Activated naive CD8-positive, alpha-beta T cell treated with anti-CD3 and anti-CD28 coated beads, Interleukin-2, amount 50 U/mL, for 24 hours (primary cell): Measurements from ENCODE around the gene ADAMTSL3.
"Not testable (repeated sequence)": the region's sequence is repeated elsewhere in the genome, so short reads cannot be mapped to it uniquely, and the experiment has no call there.

Source experiments
- ATAC-seq: fragments of 150-1000 bp; cut with Tn5 transposase; one replicate; pipeline ENCODE4 v1.10.0; 2021
- DNase-seq: peaks from one replicate; pipeline ENCODE4 v3.0.0; 2021
- H3K27ac Mint-ChIP-seq: one replicate; pipeline ENCODE4 v1.8.0; 2021; ENCODE audit warnings: mild to moderate bottlenecking, mixed read lengths
- H3K27me3 Mint-ChIP-seq: one replicate; pipeline ENCODE4 v1.8.0; 2021; ENCODE audit warnings: mixed read lengths
- H3K36me3 Mint-ChIP-seq: one replicate; pipeline ENCODE4 v1.8.0; 2021; ENCODE audit warnings: low read depth, mixed read lengths
- H3K4me1 Mint-ChIP-seq: one replicate; pipeline ENCODE4 v1.8.0; 2021; ENCODE audit warnings: mixed read lengths
- H3K4me3 Mint-ChIP-seq: one replicate; pipeline ENCODE4 v1.8.0; 2021; ENCODE audit warnings: mild to moderate bottlenecking, moderate library complexity, mixed read lengths
- H3K9me3 Mint-ChIP-seq: one replicate; pipeline ENCODE4 v1.8.0; 2021; ENCODE audit warnings: mixed read lengths

Gene ADAMTSL3

GRCh38 chr15:83734487-83734886, 80.6 kb downstream of the ADAMTSL3 start:
- H3K36me3 Mint-ChIP-seq, result no peaks in the 10 kb centered on the region
- no peaks in the 10 kb centered on the region for H3K4me1 Mint-ChIP-seq
- no peak overlapping the region for H3K27ac Mint-ChIP-seq
- no peaks in the 10 kb centered on the region for H3K9me3 Mint-ChIP-seq
- peaks cover 2% of the 10 kb centered on the region for H3K27me3 Mint-ChIP-seq
- H3K4me3 Mint-ChIP-seq, result no peak overlapping the region
- ATAC-seq, result no peak
- DNase-seq, result no peak

GRCh38 chr15:83739629-83740028, 85.7 kb downstream of the ADAMTSL3 start:
- Mint-ChIP-seq H3K27ac (no peak overlapping the region), H3K9me3 (no peaks in the 10 kb centered on the region), H3K4me3 (no peak overlapping the region), H3K4me1 (no peaks in the 10 kb centered on the region), H3K36me3 (no peaks in the 10 kb centered on the region), H3K27me3 (no peaks in the 10 kb centered on the region)
- ATAC-seq, result no peak
- DNase-seq, result no peak

GRCh38 chr15:83745771-83746170, 91.8 kb downstream of the ADAMTSL3 start:
- Mint-ChIP-seq H3K4me1 (no peaks in the 10 kb centered on the region), H3K9me3 (no peaks in the 10 kb centered on the region), H3K27ac (no peak overlapping the region), H3K4me3 (no peak overlapping the region), H3K27me3 (no peaks in the 10 kb centered on the region), H3K36me3 (no peaks in the 10 kb centered on the region)
- ATAC-seq (no peak), DNase-seq (no peak)

GRCh38 chr15:83746231-83746630, 92.3 kb downstream of the ADAMTSL3 start:
- no peak overlapping the region for H3K27ac Mint-ChIP-seq
- no peaks in the 10 kb centered on the region for H3K9me3 Mint-ChIP-seq
- H3K36me3 Mint-ChIP-seq, result no peaks in the 10 kb centered on the region
- H3K27me3 Mint-ChIP-seq, result no peaks in the 10 kb centered on the region
- ATAC-seq (no peak), DNase-seq (no peak)
- no peaks in the 10 kb centered on the region for H3K4me1 Mint-ChIP-seq
- no peak overlapping the region for H3K4me3 Mint-ChIP-seq

GRCh38 chr15:83747050-83747717, 93.3 kb downstream of the ADAMTSL3 start:
- Mint-ChIP-seq H3K27me3 (no peaks in the 10 kb centered on the region), H3K9me3 (no peaks in the 10 kb centered on the region), H3K4me3 (no peak overlapping the region), H3K36me3 (no peaks in the 10 kb centered on the region), H3K27ac (no peak overlapping the region), H3K4me1 (no peaks in the 10 kb centered on the region)
- DNase-seq (no peak), ATAC-seq (no peak)

GRCh38 chr15:83747718-83748110, 93.8 kb downstream of the ADAMTSL3 start:
- H3K27me3 Mint-ChIP-seq, result no peaks in the 10 kb centered on the region
- H3K9me3 Mint-ChIP-seq, result no peaks in the 10 kb centered on the region
- H3K27ac Mint-ChIP-seq, result no peak overlapping the region
- no peak overlapping the region for H3K4me3 Mint-ChIP-seq
- H3K4me1 Mint-ChIP-seq, result no peaks in the 10 kb centered on the region
- no peak for DNase-seq
- no peaks in the 10 kb centered on the region for H3K36me3 Mint-ChIP-seq
- ATAC-seq, result no peak

GRCh38 chr15:83753872-83754493, 100.1 kb downstream of the ADAMTSL3 start:
- peaks cover 10% of the 10 kb centered on the region for H3K9me3 Mint-ChIP-seq
- no peak overlapping the region for H3K27ac Mint-ChIP-seq
- H3K27me3 Mint-ChIP-seq, result no peaks in the 10 kb centered on the region
- no peak overlapping the region for H3K4me3 Mint-ChIP-seq
- ATAC-seq (no peak), DNase-seq (no peak)
- no peaks in the 10 kb centered on the region for H3K4me1 Mint-ChIP-seq
- H3K36me3 Mint-ChIP-seq, result no peaks in the 10 kb centered on the region

GRCh38 chr15:83757291-83757690, 103.4 kb downstream of the ADAMTSL3 start:
- not testable (repeated sequence) for DNase-seq, H3K4me3 Mint-ChIP-seq, H3K36me3 Mint-ChIP-seq, ATAC-seq, H3K4me1 Mint-ChIP-seq, H3K27ac Mint-ChIP-seq, H3K27me3 Mint-ChIP-seq
- H3K9me3 Mint-ChIP-seq, result peaks cover 15% of the 10 kb centered on the region

GRCh38 chr15:83762367-83762766, 108.4 kb downstream of the ADAMTSL3 start:
- H3K36me3 Mint-ChIP-seq, result no peaks in the 10 kb centered on the region
- H3K4me1 Mint-ChIP-seq, result no peaks in the 10 kb centered on the region

GRCh38 chr15:83764201-83764838, 110.4 kb downstream of the ADAMTSL3 start:
- ATAC-seq (no peak), DNase-seq (no peak)
- Mint-ChIP-seq H3K27ac (no peak overlapping the region), H3K4me3 (no peak overlapping the region), H3K27me3 (peaks cover 2% of the 10 kb centered on the region), H3K9me3 (peaks cover 6% of the 10 kb centered on the region), H3K4me1 (no peaks in the 10 kb centered on the region), H3K36me3 (no peaks in the 10 kb centered on the region)

More at GRCh38 chr15:83762367-83762766, 108.4 kb downstream of the ADAMTSL3 start:
- ATAC-seq, result no peak
- no peak overlapping the region for H3K27ac Mint-ChIP-seq
- DNase-seq, result no peak
- peaks cover 2% of the 10 kb centered on the region for H3K27me3 Mint-ChIP-seq
- peaks cover 15% of the 10 kb centered on the region for H3K9me3 Mint-ChIP-seq
- no peak overlapping the region for H3K4me3 Mint-ChIP-seq

GRCh38 chr15:83766339-83766738, 112.4 kb downstream of the ADAMTSL3 start:
- H3K27me3 Mint-ChIP-seq, result peaks cover 2% of the 10 kb centered on the region
- no peaks in the 10 kb centered on the region for H3K4me1 Mint-ChIP-seq
- no peaks in the 10 kb centered on the region for H3K36me3 Mint-ChIP-seq
- H3K4me3 Mint-ChIP-seq, result no peak overlapping the region
- no peak overlapping the region for H3K27ac Mint-ChIP-seq
- DNase-seq (no peak), ATAC-seq (no peak)
- H3K9me3 Mint-ChIP-seq, result no peaks in the 10 kb centered on the region

GRCh38 chr15:83767741-83768140, 113.8 kb downstream of the ADAMTSL3 start:
- H3K9me3 Mint-ChIP-seq, result no peaks in the 10 kb centered on the region
- no peak for ATAC-seq
- H3K4me3 Mint-ChIP-seq, result no peak overlapping the region
- H3K36me3 Mint-ChIP-seq, result no peaks in the 10 kb centered on the region
- DNase-seq, result no peak
- H3K4me1 Mint-ChIP-seq, result no peaks in the 10 kb centered on the region
- H3K27ac Mint-ChIP-seq, result no peak overlapping the region
- peaks cover 2% of the 10 kb centered on the region for H3K27me3 Mint-ChIP-seq

GRCh38 chr15:83769411-83769999, 115.6 kb downstream of the ADAMTSL3 start:
- Mint-ChIP-seq H3K27me3 (peaks cover 4% of the 10 kb centered on the region), H3K36me3 (no peaks in the 10 kb centered on the region), H3K9me3 (peaks cover 4% of the 10 kb centered on the region), H3K4me1 (no peaks in the 10 kb centered on the region), H3K4me3 (no peak overlapping the region), H3K27ac (no peak overlapping the region)
- no peak for DNase-seq
- ATAC-seq, result no peak

- ATAC-seq, result no peak
- Mint-ChIP-seq H3K4me1 (no peaks in the 10 kb centered on the region), H3K9me3 (peaks cover 4% of the 10 kb centered on the region), H3K36me3 (no peaks in the 10 kb centered on the region), H3K27me3 (peaks cover 5% of the 10 kb centered on the region), H3K27ac (no peak overlapping the region), H3K4me3 (no peak overlapping the region)
- no peak for DNase-seq
These were observed 121.8 kb downstream of the ADAMTSL3 start for GRCh38 chr15:83775738-83776137.

- no peak overlapping the region for H3K27ac Mint-ChIP-seq
- no peak for ATAC-seq
- peaks cover 8% of the 10 kb centered on the region for H3K9me3 Mint-ChIP-seq
These were observed 123.1 kb downstream of the ADAMTSL3 start for GRCh38 chr15:83776986-83777385.

More at GRCh38 chr15:83776986-83777385, 123.1 kb downstream of the ADAMTSL3 start:
- H3K4me3 Mint-ChIP-seq, result no peak overlapping the region
- no peaks in the 10 kb centered on the region for H3K36me3 Mint-ChIP-seq
- DNase-seq, result no peak
- peaks cover 5% of the 10 kb centered on the region for H3K27me3 Mint-ChIP-seq
- H3K4me1 Mint-ChIP-seq, result no peaks in the 10 kb centered on the region
